K562 (cell line): Measurements from ENCODE around the gene CBFA2T2.

Experiments used
- CCNT2 ChIP-seq: IDR thresholded peaks from 2 replicates; pipeline ENCODE4 v1.6.1; 2011; ENCODE audit warnings: borderline replicate concordance, low read depth, mild to moderate bottlenecking, moderate library complexity, mixed read lengths, low read length; ENCODE audit not compliant: insufficient read length; ENCODE audit errors: extremely low read depth
- ELF4 ChIP-seq: fragments of 450-650 bp; formaldehyde crosslinking; IDR thresholded peaks from 2 replicates; pipeline ENCODE4 v1.4.0; 2022; ENCODE audit warnings: missing genetic modification characterization
- EP300 ChIP-seq: IDR thresholded peaks from 2 replicates; pipeline ENCODE4 v1.6.1; 2012; ENCODE audit warnings: low read length, improper control_type of control experiment
- KLF16 ChIP-seq: IDR thresholded peaks from 2 replicates; pipeline ENCODE4 v1.6.1; 2016; ENCODE audit warnings: antibody characterized with exemption
- SMARCB1 ChIP-seq: IDR thresholded peaks from 2 replicates; pipeline ENCODE4 v1.6.1; 2011; ENCODE audit warnings: improper control_type of control experiment, low read depth; ENCODE audit not compliant: insufficient read length
- SRSF9 ChIP-seq: fragments of 200-400 bp; formaldehyde crosslinking; IDR thresholded peaks from 2 replicates; pipeline ENCODE4 v1.6.1; 2017; ENCODE audit warnings: low read depth, low read length, borderline replicate concordance
- TF ChIP-seq, protein P1 (sequence below), 2 experiments: fragments of 450-650 bp; IDR thresholded peaks; 2 replicates each; pipeline ENCODE4 v1.6.1; 2018; ENCODE audit warnings: mild to moderate bottlenecking in 2 of 2, low read depth in 1 of 2; ENCODE audit not compliant: partially characterized antibody in 2 of 2
- TF ChIP-seq, protein P2 (sequence below): sonication (generic); formaldehyde crosslinking; IDR thresholded peaks from 2 replicates; pipeline ENCODE4 v1.9.0; 2022; ENCODE audit warnings: mild to moderate bottlenecking, missing genetic modification reagents
- TF ChIP-seq, protein P3 (sequence below): sonication (generic); formaldehyde crosslinking; IDR thresholded peaks from 2 replicates; pipeline ENCODE4 v1.9.0; 2022; ENCODE audit warnings: mild to moderate bottlenecking, missing genetic modification reagents
- TF ChIP-seq, protein P4 (sequence below), 2 experiments: fragments of 450-650 bp; formaldehyde crosslinking in 1 of 2; IDR thresholded peaks; 2 replicates each; pipeline versions ENCODE4 v1.4.0 to v1.6.1; 2014 to 2020; ENCODE audit warnings: mild to moderate bottlenecking in 2 of 2, borderline replicate concordance in 1 of 2, low read depth in 1 of 2

DNA sequence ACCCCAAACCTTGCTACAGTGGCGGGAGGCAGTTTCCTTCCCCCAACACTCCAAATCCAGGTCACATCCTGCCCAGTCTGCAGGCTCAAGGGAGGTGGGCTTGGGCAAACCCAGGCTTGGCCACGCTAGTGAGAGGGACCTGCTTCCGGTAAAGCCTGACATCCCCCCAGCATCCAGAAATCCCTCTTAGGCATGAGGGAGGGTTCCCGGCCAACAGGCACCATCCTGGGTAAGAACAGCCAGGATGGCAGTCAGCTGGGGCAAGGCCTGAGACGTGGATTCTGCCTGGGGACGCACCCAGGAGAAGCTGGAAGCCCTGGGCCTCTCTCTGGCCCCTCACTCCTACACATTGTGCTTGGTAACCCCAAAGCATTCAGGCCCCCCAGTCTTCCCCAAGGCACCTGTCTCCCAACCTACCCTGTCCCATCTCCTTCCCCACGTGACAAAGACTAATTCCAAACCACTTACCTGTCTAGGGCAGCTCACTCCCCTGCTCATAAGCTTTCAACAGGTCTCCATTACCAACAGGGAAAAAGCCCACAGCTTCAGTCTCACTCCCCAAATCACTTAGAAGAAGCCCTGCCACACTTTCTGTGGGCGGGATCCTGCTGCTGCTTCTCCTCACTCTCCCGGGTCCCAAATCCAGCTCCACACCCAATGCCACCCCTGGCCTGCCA, 174.3 kb downstream of the CBFA2T2 start:
- TF ChIP-seq SRSF9, result no peak
- no peak for TF ChIP-seq ELF4 (CRISPR knock-in tag)
- TF ChIP-seq, protein P1, sequence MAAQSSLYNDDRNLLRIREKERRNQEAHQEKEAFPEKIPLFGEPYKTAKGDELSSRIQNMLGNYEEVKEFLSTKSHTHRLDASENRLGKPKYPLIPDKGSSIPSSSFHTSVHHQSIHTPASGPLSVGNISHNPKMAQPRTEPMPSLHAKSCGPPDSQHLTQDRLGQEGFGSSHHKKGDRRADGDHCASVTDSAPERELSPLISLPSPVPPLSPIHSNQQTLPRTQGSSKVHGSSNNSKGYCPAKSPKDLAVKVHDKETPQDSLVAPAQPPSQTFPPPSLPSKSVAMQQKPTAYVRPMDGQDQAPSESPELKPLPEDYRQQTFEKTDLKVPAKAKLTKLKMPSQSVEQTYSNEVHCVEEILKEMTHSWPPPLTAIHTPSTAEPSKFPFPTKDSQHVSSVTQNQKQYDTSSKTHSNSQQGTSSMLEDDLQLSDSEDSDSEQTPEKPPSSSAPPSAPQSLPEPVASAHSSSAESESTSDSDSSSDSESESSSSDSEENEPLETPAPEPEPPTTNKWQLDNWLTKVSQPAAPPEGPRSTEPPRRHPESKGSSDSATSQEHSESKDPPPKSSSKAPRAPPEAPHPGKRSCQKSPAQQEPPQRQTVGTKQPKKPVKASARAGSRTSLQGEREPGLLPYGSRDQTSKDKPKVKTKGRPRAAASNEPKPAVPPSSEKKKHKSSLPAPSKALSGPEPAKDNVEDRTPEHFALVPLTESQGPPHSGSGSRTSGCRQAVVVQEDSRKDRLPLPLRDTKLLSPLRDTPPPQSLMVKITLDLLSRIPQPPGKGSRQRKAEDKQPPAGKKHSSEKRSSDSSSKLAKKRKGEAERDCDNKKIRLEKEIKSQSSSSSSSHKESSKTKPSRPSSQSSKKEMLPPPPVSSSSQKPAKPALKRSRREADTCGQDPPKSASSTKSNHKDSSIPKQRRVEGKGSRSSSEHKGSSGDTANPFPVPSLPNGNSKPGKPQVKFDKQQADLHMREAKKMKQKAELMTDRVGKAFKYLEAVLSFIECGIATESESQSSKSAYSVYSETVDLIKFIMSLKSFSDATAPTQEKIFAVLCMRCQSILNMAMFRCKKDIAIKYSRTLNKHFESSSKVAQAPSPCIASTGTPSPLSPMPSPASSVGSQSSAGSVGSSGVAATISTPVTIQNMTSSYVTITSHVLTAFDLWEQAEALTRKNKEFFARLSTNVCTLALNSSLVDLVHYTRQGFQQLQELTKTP (IDR thresholded peaks at IDR 0.05; ENCODE audit: low read depth in 1 of 2, partially characterized antibody in 2 of 2), result no peak
- TF ChIP-seq, protein P2, sequence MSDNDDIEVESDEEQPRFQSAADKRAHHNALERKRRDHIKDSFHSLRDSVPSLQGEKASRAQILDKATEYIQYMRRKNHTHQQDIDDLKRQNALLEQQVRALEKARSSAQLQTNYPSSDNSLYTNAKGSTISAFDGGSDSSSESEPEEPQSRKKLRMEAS (CRISPR knock-in tag), result no peak
- TF ChIP-seq EP300, result no peak
- TF ChIP-seq SMARCB1, result no peak
- TF ChIP-seq KLF16, result no peak
- TF ChIP-seq CCNT2, result no peak
- TF ChIP-seq, protein P3, sequence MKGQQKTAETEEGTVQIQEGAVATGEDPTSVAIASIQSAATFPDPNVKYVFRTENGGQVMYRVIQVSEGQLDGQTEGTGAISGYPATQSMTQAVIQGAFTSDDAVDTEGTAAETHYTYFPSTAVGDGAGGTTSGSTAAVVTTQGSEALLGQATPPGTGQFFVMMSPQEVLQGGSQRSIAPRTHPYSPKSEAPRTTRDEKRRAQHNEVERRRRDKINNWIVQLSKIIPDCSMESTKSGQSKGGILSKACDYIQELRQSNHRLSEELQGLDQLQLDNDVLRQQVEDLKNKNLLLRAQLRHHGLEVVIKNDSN (CRISPR knock-in tag), result no peak; the same call in 1 of the 2 replicates
- TF ChIP-seq, protein P4, sequence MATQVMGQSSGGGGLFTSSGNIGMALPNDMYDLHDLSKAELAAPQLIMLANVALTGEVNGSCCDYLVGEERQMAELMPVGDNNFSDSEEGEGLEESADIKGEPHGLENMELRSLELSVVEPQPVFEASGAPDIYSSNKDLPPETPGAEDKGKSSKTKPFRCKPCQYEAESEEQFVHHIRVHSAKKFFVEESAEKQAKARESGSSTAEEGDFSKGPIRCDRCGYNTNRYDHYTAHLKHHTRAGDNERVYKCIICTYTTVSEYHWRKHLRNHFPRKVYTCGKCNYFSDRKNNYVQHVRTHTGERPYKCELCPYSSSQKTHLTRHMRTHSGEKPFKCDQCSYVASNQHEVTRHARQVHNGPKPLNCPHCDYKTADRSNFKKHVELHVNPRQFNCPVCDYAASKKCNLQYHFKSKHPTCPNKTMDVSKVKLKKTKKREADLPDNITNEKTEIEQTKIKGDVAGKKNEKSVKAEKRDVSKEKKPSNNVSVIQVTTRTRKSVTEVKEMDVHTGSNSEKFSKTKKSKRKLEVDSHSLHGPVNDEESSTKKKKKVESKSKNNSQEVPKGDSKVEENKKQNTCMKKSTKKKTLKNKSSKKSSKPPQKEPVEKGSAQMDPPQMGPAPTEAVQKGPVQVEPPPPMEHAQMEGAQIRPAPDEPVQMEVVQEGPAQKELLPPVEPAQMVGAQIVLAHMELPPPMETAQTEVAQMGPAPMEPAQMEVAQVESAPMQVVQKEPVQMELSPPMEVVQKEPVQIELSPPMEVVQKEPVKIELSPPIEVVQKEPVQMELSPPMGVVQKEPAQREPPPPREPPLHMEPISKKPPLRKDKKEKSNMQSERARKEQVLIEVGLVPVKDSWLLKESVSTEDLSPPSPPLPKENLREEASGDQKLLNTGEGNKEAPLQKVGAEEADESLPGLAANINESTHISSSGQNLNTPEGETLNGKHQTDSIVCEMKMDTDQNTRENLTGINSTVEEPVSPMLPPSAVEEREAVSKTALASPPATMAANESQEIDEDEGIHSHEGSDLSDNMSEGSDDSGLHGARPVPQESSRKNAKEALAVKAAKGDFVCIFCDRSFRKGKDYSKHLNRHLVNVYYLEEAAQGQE (IDR thresholded peaks at IDR 0.05; ENCODE audit: borderline replicate concordance), result no peak
- TF ChIP-seq, protein P4 (CRISPR knock-in tag; IDR thresholded peaks at IDR 0.05; ENCODE audit: low read depth), result no peak
